HG02678 (cell line): ENCODE results near the gene ADAMTSL2.

Experiments used
- ATAC-seq: cut with Tn5 transposase; IDR thresholded peaks from one replicate; pipeline ENCODE4 v1.9.1; 2021; ENCODE audit warnings: mild to moderate bottlenecking, moderate library complexity; ENCODE audit not compliant: unreplicated experiment

The ADAMTSL2 gene

DNA sequence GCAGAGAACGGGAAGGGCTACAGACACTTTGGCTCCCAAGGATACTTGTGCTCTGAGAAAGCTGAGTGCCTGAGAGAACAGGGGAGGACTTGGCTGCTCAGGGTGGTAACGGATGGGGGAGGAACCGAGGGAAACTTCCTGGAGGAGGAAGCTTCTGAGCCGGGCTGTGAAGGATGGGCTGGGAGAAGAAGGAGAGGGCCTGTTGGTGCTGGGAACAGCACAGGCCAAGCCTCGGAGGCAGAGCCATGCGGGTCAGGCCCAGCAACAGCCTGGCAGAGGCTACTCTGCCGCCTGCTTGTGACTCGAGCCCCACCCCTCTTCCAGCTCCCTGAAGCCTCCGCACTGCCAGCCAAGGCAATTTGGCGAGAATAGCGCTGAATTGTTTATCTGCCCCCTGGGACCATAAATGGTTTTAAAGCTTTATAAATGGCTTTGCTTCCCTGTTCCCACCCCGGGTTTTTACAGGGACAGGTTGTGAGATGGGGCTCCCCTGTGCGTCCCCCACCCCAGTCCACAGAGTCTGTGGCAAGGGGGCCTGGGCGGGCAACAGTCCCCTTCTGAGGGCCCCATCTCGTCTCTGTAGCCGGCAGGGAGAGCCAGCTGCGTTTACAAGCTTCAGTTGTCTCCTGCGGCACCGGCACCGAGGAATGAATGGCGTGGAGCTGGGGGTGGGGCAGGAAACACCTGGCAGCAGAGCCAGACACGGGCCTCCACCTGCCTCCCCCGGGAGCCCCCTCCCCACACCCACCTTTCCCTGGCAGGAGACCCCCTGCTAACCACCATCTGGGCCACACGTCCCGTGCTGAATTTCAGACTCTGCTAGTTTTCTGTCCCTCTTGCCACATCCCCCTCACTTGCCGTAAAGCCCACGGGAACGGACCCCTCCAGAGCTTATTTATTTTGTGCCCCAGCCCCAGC, 50.3 kb downstream of the ADAMTSL2 start:
- no peak for ATAC-seq

DNA sequence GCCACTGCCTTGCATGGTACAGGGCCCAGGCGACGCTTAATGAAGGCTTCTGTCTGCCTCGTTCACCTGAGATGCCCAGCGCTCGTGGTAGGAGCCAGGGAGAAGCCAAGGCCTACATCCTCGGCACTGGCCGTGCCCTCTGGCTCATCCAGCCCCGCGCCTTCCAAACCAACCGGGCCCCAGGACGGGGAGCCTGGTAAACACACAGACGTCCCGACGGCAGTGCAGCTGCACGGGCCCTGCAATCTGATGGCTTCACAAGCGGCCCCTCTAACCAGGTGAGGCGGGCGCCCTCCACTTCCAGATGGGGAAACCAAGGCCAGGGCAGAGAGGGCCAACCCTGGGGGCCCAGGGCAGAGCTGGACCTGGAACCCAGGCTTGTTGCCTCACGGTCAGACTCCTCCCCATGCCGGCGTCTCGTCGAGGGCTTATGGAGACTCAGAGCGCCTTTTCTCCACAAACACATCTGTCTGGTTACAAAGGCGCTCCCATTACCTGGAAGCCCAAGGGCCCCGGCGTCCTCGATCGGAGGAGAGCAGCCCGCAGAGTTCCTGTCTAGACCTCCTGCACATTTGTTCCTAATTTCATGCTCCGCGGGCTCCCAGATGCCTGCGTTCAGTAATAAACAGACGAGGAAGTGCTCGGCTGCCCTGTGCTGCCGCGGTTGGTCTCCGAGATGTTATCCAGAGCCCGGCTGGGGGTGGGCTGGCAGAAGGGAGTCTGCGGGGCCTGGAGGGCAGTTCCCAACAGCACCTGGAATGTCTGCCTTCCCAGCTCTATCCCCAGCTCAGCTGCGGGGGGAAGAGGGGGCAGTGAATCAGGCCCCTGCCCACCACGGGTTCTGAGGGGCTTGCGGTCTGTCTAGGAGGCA, 51.2 kb downstream of the ADAMTSL2 start:
- ATAC-seq = no peak

DNA sequence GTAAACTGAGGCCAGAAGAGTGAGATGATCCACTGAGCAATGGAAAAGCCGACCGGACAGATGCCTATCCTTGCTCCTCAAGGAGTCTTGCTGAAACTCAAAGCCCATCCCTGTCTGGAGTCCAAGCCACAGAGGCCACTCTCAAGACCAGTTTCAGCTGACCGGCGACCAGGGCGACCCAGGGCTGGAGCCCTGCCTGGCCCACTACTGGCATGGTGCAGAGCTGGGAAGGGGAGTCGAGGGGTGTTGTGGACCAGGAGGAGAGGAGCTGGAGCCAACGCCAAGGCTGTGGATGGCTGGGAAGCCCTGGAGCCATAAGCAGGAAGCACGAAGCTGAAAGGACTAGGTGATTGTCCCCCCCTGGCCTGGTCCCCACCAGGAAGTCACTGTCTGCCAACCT, 52.5 kb downstream of the ADAMTSL2 start:
- no peak for ATAC-seq

DNA sequence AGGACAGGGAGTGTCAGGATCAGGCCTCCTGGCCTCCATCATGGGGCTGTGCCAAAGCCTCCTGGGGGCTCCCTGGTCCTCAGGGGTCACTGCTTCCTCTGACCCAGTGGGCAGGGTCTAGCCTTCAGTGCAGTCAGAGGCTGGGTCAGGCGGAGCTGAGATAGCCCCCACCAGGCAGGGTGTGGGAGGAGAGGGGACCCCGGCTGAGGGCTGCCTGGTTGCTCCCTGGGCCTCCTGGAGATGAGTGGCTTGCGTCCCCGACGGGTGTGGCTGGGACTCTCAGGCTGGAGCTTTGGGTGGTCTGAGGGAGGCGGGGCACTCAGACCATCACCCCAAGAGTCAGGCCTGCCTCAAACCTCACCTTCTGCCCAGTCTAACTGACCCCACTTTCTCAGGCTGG, 53.0 kb downstream of the ADAMTSL2 start:
- no peak for ATAC-seq

DNA sequence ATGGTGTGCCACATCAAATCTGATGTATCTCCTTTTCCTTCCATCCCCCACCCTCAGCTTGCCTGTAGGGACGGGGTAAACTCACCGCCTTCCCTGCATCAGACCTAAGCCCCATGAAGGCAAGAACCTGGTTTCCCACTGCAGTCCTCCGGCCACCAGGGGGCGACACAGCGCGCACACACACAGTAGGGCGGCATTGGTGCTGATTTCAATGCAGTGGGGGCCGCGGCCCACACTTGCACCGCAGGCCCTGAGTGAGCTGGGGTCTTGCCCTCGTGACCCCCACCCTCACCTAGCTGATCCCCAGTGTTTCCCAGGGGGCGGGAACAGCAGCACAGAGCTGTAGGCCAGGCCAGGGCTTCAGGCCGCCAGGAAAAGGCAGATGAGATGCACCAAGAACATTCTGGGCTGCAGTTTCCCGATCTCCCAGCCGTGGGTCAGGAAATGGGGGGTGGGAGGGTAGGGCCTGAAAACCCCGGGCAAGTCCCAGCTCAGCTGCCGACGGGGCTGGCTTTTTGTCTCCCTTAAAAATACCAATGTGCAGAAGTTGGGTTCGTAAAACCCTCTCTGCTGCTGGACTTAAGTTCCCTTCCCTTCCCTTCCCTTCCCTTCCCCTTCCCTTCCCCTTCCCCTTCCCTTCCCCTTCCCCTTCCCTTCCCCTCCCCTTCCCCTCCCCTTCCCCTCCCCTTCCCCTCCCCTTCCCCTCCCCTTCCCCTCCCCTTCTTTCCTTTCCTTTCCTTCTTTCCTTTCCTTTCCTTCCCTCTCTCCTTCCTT, 55.1 kb downstream of the ADAMTSL2 start:
- no peak for ATAC-seq

DNA sequence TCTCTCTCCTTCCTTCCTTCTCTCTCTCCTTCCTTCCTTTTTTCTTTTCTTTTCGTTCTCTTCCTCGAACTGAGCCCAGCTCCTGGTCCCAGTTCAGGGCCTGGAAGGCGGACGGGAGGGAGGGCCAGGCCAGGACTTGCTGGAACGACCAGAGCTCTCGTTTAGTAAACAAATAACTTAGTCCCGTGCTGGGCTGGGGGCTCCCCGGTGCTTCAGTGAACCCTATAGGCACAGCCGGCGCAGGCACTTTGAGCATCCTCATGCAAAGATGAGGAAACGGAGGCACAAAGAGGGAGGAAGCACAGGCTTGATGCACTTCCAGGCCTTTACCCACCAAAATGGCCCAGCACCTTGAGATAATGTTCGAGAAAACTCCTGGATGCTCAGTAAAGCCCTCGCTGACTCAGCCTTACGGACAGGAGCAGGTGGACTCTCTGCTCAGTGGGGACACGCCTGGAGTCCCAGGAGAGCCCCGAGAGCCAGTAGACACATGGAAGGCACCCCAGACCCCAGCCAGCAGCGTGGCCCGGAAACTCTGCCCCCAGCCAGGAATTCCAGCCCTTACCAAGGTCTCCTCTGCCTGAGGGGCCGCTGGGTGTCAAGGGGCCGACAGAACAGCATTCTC, 55.8 kb downstream of the ADAMTSL2 start:
- ATAC-seq = no peak

DNA sequence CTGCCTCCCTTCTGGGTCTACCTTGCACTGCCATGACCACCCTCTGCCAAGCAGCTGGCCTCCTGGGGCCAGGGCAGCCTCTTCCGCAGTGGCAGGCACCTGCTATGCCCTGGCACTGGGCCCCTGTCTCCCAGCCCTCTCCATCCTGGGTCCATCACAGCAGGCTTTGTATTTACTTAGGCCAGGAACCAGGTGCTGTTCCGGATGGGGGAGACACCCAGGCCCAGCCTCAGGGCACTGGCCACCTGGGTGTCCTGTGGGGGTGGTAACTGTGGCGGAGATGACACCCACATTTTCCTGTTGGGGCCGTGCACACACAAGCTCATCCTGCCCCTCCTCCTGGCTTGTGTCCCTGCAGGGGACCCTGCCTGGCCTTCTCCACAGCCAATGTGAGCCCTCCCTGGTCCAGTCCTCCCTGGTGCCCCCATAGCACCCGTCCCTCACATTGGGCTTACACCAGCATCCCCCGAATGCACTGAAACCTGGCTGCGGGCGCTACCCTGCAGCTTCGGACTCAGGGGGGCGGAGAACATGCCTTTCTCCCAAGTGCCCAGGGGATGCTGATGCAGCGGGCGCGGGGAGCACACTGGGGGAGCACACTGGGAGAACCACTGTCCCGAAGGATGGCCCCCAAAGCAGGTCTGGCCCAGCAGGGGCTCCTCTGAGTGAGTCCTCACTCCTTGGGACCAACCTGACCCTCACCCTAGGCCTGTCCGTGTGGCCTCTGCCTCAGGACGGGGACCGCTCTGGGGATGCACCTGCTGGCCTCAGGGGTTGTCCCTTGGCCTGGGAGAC, 56.8 kb downstream of the ADAMTSL2 start:
- ATAC-seq = no peak

DNA sequence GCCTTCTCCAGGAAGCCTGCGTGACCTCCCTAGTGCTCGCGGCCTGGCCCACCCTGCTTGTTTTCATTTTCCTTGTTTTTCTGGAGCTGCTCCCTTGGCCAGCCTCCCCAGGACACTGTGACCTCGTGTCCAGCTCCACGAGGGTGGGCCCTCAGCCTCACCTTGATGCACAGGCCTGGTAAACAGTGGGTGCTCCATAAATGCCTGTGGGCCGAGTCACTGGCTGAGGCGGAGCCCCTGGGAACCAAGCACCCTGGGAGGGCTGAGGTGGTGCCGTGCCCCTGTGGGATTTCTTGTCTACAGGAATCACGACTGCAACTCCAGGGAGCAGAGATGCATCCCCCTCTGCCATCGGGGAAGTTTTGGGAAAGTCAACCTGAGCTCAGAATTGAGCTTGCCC, 57.5 kb downstream of the ADAMTSL2 start:
- ATAC-seq = no peak

DNA sequence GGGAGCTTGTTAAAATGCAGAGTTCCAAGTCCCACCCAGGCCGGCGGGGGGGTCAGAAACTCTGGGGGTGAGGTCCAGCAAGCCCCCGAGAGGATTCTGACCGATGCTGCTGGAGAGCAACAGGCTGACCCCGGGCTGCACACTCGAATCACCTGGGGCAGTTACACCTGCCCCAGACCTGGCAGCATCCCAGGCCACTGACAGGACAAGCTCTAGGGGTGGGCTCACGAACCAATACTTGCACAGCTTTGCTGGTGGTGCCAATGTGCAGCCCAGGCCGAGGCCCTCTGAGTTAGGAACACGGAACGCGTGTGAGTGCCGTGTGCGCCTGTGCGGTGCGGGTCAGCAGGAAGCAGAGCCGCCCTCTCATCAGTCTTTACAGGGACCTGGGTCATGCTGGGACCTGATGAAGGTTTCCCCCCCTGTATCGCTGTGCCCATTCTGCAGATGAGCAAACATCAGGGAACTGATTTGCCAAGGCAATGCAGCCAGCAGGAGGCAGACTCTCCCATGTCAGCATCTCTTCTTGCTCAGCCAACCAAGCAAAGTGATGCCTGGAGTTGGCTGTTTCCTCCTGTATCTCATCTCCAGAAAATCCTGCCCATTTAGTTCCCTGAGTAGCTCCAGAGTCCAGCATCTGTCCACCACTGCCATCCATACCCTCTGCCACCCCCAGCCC, 58.4 kb downstream of the ADAMTSL2 start:
- ATAC-seq = no peak

DNA sequence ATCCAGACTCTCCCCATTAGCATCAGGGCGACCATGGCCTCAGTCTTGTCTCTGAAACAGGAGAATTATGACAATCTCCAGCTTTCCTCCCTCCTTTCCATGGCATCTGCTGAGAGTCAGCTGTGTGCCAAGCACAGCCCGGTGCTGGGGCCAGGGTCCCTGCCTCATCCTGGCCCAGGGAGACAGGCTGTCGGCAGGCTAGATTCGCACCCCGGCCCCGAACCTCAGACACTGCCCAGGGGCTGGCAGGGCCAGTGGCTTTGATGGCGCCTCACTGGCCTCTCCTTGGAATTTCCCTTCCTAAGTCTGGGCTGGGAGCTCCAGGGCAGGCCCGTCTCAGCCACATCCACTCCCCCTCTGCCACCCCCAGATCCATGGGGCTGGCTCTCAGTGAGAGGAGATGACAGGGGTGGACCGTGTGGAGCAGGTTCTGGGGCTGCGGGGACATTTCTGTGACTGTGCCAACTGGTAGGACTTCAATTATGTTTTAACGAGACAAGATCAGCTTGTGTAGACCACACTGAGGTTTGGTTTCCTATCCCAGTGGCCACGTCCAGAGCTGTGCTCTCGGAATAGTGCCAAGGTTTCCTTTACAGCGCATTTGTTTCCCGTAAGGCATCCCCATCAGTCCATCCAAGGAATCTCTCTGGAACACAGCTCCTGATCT, 59.2 kb downstream of the ADAMTSL2 start:
- ATAC-seq = no peak

DNA sequence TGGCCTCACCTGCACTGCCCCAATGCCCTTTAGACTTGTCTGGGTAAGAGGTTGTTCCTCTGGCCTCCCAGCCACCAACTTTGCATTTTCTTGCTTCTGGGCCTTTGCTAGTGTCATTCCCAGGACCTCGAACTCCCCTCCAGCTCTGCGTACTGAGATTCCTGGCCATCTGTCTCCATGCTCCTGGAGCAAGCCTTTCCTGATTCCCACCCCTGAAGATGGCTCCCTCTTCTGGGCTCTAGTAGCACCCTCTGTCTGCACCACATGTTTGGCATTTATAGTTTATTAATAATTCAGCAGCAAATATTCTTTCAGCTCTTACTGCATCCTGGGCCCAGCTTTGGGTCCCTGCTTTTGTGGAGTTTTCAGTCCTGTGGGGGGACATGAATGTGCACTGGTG, 59.8 kb downstream of the ADAMTSL2 start:
- no peak for ATAC-seq

DNA sequence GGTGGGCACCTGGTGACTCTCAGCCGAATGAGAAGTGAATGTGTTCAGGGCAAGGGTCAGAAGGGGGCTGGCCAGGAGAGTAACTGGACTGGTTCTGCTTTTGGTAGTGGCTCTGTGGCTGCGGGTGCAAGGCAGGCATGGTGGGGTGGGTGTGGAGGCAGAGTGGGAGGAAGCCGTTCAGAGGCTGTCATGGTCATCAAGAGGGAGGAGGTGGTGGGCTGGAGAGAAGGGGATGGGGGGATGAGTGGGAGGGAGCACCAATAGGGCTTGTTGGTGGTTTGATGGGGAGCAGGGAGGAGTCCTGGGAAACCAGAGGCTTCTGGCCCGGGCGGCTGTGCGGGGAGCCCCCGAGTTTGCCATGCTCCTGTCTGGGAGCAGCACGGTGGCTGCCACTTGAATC, 61.4 kb downstream of the ADAMTSL2 start:
- no peak for ATAC-seq

DNA sequence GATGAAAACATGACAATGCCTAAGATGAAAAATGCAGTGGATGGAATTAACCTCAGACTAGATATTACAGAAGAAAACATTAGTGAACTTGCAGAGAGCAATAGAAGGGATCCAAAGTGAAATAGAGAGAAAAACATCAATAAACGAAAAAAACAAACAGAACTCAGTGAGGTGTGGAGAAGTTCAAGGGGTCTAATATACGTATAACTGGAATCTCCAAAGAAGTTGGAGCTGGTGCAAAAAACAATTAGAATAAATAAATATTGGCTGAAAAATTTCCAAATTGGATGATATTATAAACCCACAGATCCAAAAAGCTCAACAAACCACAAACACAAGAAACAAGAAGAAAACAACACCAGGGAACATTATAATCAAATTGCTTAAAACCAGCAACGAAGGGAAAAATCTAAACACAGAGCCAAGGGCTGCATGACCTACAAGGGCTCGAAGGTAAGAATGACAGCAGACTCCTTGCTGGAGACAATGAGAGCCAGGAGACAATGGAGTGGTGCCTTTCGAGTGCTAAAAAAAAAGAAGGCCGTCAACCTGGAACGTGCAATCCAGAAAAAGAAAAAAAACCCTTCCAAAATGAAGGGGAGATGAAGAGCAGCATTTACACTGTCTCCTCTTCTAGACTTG, 62.9 kb downstream of the ADAMTSL2 start:
- no peak for ATAC-seq

DNA sequence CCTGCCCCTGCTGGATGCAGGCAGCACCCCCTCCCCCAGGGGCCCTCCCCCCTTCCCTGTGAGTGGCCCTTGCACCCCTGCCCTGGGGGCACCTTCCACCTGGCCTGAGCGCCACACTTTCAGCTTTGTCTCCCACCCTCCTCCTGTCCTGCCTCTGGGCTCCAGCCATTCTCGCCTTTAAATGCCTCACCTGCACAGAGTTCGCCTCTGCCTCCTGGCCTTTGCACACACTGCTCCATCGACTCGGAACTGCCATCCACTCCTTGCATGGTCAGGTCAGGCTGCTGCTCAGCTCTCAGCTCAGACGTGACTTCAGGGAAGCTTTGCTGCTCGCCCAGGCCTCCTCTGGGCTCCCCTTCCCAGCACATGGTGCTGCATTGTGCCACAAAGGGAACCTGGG, 64.5 kb downstream of the ADAMTSL2 start:
- no peak for ATAC-seq

DNA sequence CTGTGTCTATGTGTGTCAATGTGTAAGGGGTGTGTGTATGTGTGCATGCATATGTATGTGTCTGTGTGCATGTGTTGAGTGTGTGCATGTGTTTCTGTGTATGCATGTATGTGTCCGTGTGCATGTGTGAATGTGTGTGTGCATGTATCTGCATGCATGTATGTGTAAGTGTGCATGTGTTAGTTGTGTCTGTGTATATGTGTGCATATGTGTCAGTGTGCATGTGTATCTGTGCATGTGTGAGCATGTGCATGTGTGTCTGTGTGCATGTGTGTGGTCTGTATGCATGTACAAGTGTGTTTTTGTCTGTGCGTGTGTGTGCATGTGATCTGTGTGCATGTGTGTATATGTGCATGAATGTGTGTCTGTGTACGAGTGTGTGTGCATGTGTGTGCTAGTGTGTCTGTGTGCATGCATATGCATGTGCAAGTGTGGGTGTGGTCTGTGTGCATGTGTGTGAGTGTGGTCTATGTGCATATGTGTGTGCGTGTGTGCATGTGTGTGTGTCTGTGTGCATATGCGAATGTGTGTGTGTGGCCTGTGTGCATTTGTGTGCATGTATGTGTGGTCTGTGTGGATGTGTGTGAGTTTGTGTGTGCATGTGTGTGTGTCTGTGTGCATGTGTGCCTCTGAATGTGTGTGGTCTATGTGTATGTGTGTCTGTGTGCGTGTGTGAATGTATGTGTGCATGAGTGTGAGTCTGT, 65.1 kb downstream of the ADAMTSL2 start:
- ATAC-seq = no peak

DNA sequence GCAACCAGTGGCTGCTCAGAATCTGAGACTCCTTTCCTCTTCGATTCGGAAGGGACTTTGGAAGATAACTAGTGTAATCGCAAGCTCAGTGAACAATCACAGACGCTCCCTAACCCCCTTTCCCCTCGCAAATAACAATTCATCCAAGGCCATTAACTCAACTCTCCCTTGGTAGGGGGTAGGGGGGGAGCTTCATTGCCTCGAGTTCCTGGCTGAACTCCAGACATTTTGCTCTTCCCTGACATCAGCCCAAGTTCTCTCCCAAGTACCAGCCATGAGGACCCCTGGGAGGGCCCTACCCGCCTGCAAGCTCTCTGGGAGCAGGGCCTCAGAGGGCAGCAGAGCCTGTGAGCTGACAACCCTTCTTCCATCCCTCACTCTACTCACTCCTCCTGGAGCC, 66.2 kb downstream of the ADAMTSL2 start:
- ATAC-seq = no peak

DNA sequence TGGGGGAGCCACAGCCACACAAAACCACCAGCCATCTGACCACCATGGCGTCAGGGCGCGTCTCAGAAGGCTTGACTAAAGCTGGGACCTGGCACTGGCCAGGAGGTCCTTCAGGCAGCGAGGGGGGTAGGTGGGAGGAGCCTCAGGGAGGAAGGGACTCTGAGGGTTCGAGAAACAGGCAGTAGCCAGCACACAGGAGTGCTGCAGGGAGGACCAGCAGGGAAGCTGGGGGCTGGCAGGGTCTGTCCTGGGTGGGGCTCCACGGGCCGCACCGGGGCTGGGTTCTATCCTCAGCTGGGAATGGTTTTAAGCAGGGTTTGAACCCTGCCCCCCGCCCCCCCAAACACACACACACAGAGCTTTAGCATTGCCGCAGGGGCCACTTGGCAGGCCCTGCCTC, 67.2 kb downstream of the ADAMTSL2 start:
- no peak for ATAC-seq

DNA sequence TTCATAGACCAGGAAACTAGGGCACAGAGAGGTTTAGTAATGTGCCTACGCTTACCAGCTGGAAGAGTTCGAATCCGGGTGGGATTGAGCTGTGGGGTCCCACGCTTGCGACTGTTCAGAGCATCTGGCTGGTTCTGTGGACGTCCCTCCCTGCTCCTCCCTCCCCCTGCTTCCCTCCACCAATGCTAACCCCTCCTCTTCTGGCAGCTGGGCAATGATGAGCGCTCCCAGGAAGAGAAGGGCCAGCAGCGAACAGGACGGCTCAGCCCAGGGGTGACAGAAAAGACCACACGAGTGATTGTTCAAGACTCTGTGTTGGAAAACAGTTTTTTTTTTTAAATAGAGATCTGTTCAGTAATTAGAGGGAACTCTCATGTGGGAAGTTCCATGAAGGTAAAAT, 67.8 kb downstream of the ADAMTSL2 start:
- no peak for ATAC-seq
